Mesendoderm (in vitro differentiated cells): ENCODE measurements around the gene HACD1.

Source experiments
- DNase-seq: peaks from one replicate; pipeline ENCODE4 v3.0.0; 2013
- H2AK5ac ChIP-seq: 2 replicates; pipeline ENCODE4 v1.6.1; 2013; ENCODE audit warnings: low read length, inconsistent platforms
- H2BK120ac ChIP-seq: 2 replicates; pipeline ENCODE4 v1.6.1; 2013; ENCODE audit warnings: low read depth, mild to moderate bottlenecking, low read length, moderate library complexity, mixed read lengths
- H2BK15ac ChIP-seq: replicated peaks from 2 replicates; pipeline ENCODE4 v1.6.1; 2013; ENCODE audit warnings: low read depth, mild to moderate bottlenecking, moderate library complexity
- H2BK5ac ChIP-seq: 2 replicates; pipeline ENCODE4 v1.6.1; 2013; ENCODE audit warnings: low read length, inconsistent platforms
- H3K18ac ChIP-seq: 2 replicates; pipeline ENCODE4 v1.6.1; 2013; ENCODE audit warnings: mild to moderate bottlenecking, low read length, mixed read lengths
- H3K23ac ChIP-seq: one replicate; pipeline ENCODE4 v1.6.1; 2013; ENCODE audit warnings: low read length
- H3K27ac ChIP-seq: 2 replicates; pipeline ENCODE4 v1.5.1; 2013; ENCODE audit warnings: low read depth, mild to moderate bottlenecking, inconsistent platforms, low read length, moderate library complexity
- H3K27me3 ChIP-seq: 2 replicates; pipeline ENCODE4 v1.6.1; 2013; ENCODE audit warnings: low read length, control low read depth, mild to moderate bottlenecking, inconsistent platforms; ENCODE audit not compliant: insufficient read depth, poor library complexity
- H3K36me3 ChIP-seq: 2 replicates; pipeline ENCODE4 v1.6.1; 2013; ENCODE audit warnings: low read length, inconsistent platforms; ENCODE audit not compliant: control insufficient read depth, insufficient read depth
- H3K4ac ChIP-seq: one replicate; pipeline ENCODE4 v1.6.1; 2013; ENCODE audit warnings: low read depth, mild to moderate bottlenecking, low read length, moderate library complexity
- H3K4me1 ChIP-seq: 2 replicates; pipeline ENCODE4 v1.6.1; 2013; ENCODE audit warnings: low read depth, low read length, inconsistent platforms; ENCODE audit not compliant: control insufficient read depth
- H3K4me2 ChIP-seq: 2 replicates; pipeline ENCODE4 v1.6.1; 2013; ENCODE audit warnings: low read length
- H3K4me3 ChIP-seq: 2 replicates; pipeline ENCODE4 v1.5.1; 2013; ENCODE audit warnings: mild to moderate bottlenecking, low read length
- H3K56ac ChIP-seq: one replicate; pipeline ENCODE4 v1.6.1; 2013; ENCODE audit warnings: low read length
- H3K79me1 ChIP-seq: 2 replicates; pipeline ENCODE4 v1.6.1; 2013; ENCODE audit warnings: low read length, inconsistent platforms
- H3K79me2 ChIP-seq: 2 replicates; pipeline ENCODE4 v1.6.1; 2013; ENCODE audit warnings: mild to moderate bottlenecking, low read length; ENCODE audit not compliant: control insufficient read depth, insufficient read depth
- H3K9ac ChIP-seq: 2 replicates; pipeline ENCODE4 v1.6.1; 2013; ENCODE audit warnings: low read length, inconsistent platforms
- H4K5ac ChIP-seq: one replicate; pipeline ENCODE4 v1.6.1; 2013; ENCODE audit warnings: low read length
- H4K8ac ChIP-seq: one replicate; pipeline ENCODE4 v1.6.1; 2013; ENCODE audit warnings: low read depth, mild to moderate bottlenecking, control low read depth, low read length, moderate library complexity
- WGBS: extraction: QIAGEN DNeasy Blood & Tissue Kit; methylation state at CpG from one replicate; pipeline ENCODE4 v1.1.7; 2013; ENCODE audit warnings: low lambda C conversion rate, missing lambda C conversion rate; ENCODE audit not compliant: insufficient coverage; ENCODE audit errors: extremely low coverage; 5-methylcytosine and 5-hydroxymethylcytosine counted together

Gene HACD1

GRCh38 chr10:17564911-17565310 lies 52.3 kb downstream of the HACD1 start:
- H3K9ac ChIP-seq = no peak overlapping the region
- H3K18ac ChIP-seq = no peak overlapping the region
- WGBS = no CpG with 5 or more reads among the region's 3 CpGs
- no peak overlapping the region for H2BK120ac ChIP-seq
- no peak for DNase-seq
- no peak overlapping the region for H3K4me3 ChIP-seq
- no peak overlapping the region for H3K4me2 ChIP-seq
- no peak overlapping the region for H3K23ac ChIP-seq
- no peak overlapping the region for H3K27ac ChIP-seq
- no peak overlapping the region for H4K8ac ChIP-seq
- no peak overlapping the region for H3K56ac ChIP-seq
- no peak overlapping the region for H2BK5ac ChIP-seq
- no peaks in the 10 kb centered on the region for H3K36me3 ChIP-seq
- no peak overlapping the region for H2AK5ac ChIP-seq
- H2BK15ac ChIP-seq = no peak overlapping the region
- H3K79me2 ChIP-seq = no peaks in the 10 kb centered on the region
- no peaks in the 10 kb centered on the region for H3K79me1 ChIP-seq
- no peak overlapping the region for H3K4ac ChIP-seq
- H3K4me1 ChIP-seq = peaks cover 5% of the 10 kb centered on the region
- H3K27me3 ChIP-seq = no peaks in the 10 kb centered on the region
- H4K5ac ChIP-seq = no peak overlapping the region

DNA sequence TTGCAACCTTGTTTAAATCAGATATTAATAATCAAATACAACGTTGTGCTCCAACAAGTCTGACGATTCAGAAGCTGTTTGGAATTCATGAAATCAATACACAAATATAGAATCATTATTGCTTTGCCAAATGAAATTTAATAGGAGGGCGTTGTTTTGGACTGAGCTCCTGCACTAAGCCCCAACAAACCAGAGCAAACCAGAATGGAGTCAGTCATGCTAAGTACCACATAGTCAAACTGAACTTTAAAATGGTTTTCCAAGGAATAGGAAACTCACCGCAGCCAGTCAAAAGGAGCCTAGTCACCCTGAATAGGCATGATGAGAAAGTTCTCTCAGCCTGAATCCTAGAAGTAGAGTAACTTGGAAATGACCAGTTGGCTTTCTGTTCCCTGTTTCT lies 53.7 kb downstream of the HACD1 start:
- no peaks in the 10 kb centered on the region for H3K27me3 ChIP-seq
- no CpG with 5 or more reads among the region's 4 CpGs for WGBS
- H3K79me1 ChIP-seq = no peaks in the 10 kb centered on the region

GRCh38 chr10:17562614-17563013 lies 54.6 kb downstream of the HACD1 start:
- no peaks in the 10 kb centered on the region for H3K36me3 ChIP-seq
- no peak overlapping the region for H3K9ac ChIP-seq
- no peaks in the 10 kb centered on the region for H3K79me1 ChIP-seq
- no peak overlapping the region for H4K5ac ChIP-seq
- H3K79me2 ChIP-seq = no peaks in the 10 kb centered on the region
- no peak overlapping the region for H3K27ac ChIP-seq
- H3K56ac ChIP-seq = no peak overlapping the region
- H3K4ac ChIP-seq = no peak overlapping the region
- H3K23ac ChIP-seq = no peak overlapping the region
- H2BK120ac ChIP-seq = no peak overlapping the region
- H2BK15ac ChIP-seq = no peak overlapping the region
- no peak overlapping the region for H2BK5ac ChIP-seq
- no CpG with 5 or more reads among the region's 8 CpGs for WGBS
- no peaks in the 10 kb centered on the region for H3K27me3 ChIP-seq
- H4K8ac ChIP-seq = no peak overlapping the region
- H3K4me3 ChIP-seq = no peak overlapping the region
- H3K4me1 ChIP-seq = peaks cover 5% of the 10 kb centered on the region
- H3K18ac ChIP-seq = no peak overlapping the region
- H3K4me2 ChIP-seq = no peak overlapping the region
- H2AK5ac ChIP-seq = no peak overlapping the region
- DNase-seq = peak; percentile 51

More for the DNA sequence above, 53.7 kb downstream of the HACD1 start:
- Histone ChIP-seq H3K4me3 (no peak overlapping the region), H3K36me3 (no peaks in the 10 kb centered on the region), H2AK5ac (no peak overlapping the region), H2BK15ac (no peak overlapping the region), H3K4ac (no peak overlapping the region), H4K5ac (no peak overlapping the region), H2BK5ac (no peak overlapping the region), H3K4me2 (no peak overlapping the region), H3K9ac (no peak overlapping the region), H3K56ac (no peak overlapping the region), H2BK120ac (no peak overlapping the region), H3K23ac (no peak overlapping the region), H3K18ac (no peak overlapping the region), H3K27ac (no peak overlapping the region), H3K4me1 (peaks cover 5% of the 10 kb centered on the region), H3K79me2 (no peaks in the 10 kb centered on the region), H4K8ac (no peak overlapping the region)
- DNase-seq = peak; percentile 20

DNA sequence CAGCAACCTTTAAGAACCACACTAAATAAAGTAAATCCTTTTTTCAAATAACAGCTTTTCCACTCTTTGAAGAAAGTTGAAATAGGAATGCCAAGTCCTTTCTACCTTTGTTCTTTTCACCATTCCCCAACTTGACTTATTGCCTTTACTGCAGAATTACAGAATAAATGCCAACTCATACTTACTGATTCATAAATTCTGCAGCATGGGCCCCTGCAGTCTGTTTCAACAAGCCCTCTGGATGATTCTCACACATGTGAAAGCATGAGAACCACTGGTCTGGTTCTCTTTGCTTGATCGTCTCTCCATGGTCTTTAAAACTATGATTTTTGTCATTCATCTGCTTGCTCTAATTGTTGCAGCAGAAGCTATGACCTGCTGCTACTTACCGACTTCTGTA lies 56.1 kb downstream of the HACD1 start:
- Histone ChIP-seq H4K5ac (no peak overlapping the region), H3K18ac (no peak overlapping the region), H3K36me3 (no peaks in the 10 kb centered on the region), H3K79me2 (no peaks in the 10 kb centered on the region), H3K4me3 (no peak overlapping the region), H3K4me2 (no peak overlapping the region), H3K4me1 (peaks cover 5% of the 10 kb centered on the region), H3K27ac (no peak overlapping the region), H3K4ac (no peak overlapping the region), H3K9ac (no peak overlapping the region), H3K23ac (no peak overlapping the region), H3K79me1 (no peaks in the 10 kb centered on the region), H4K8ac (no peak overlapping the region), H2BK120ac (no peak overlapping the region), H2AK5ac (no peak overlapping the region), H3K56ac (no peak overlapping the region), H2BK5ac (no peak overlapping the region), H3K27me3 (no peaks in the 10 kb centered on the region), H2BK15ac (no peak overlapping the region)
- no CpG with 5 or more reads among the region's 2 CpGs for WGBS
- DNase-seq = no peak

GRCh38 chr10:17557459-17557858 lies 59.7 kb downstream of the HACD1 start:
- Histone ChIP-seq H3K36me3 (no peaks in the 10 kb centered on the region), H4K5ac (no peak overlapping the region), H2AK5ac (no peak overlapping the region), H4K8ac (no peak overlapping the region), H3K79me1 (no peaks in the 10 kb centered on the region), H3K4me2 (no peak overlapping the region), H2BK120ac (no peak overlapping the region), H3K56ac (no peak overlapping the region), H3K27ac (no peak overlapping the region), H3K79me2 (no peaks in the 10 kb centered on the region), H3K27me3 (no peaks in the 10 kb centered on the region), H3K4me3 (no peak overlapping the region), H3K18ac (no peak overlapping the region), H3K4me1 (peaks cover 3% of the 10 kb centered on the region), H2BK15ac (no peak overlapping the region), H3K9ac (no peak overlapping the region), H3K23ac (no peak overlapping the region), H2BK5ac (no peak overlapping the region), H3K4ac (no peak overlapping the region)
- no peak for DNase-seq
- no CpG with 5 or more reads among the region's 3 CpGs for WGBS

- Histone ChIP-seq H3K27ac (no peak overlapping the region), H2AK5ac (no peak overlapping the region), H3K79me1 (no peaks in the 10 kb centered on the region), H3K56ac (no peak overlapping the region), H3K4me1 (no peaks in the 10 kb centered on the region), H3K9ac (no peak overlapping the region), H3K18ac (no peak overlapping the region), H4K8ac (no peak overlapping the region), H3K4me2 (no peak overlapping the region), H3K36me3 (no peaks in the 10 kb centered on the region), H3K79me2 (peaks cover 2% of the 10 kb centered on the region), H3K4ac (no peak overlapping the region), H3K27me3 (no peaks in the 10 kb centered on the region), H2BK15ac (no peak overlapping the region), H2BK120ac (no peak overlapping the region), H2BK5ac (no peak overlapping the region), H4K5ac (no peak overlapping the region), H3K23ac (no peak overlapping the region), H3K4me3 (no peak overlapping the region)
- WGBS = no CpG with 5 or more reads among the region's 3 CpGs
- no peak for DNase-seq
Measured at GRCh38 chr10:17548770-17549169, 68.4 kb downstream of the HACD1 start.
